ENCODE measurements around the gene HLA-G.

Gene HLA-G

DNA sequence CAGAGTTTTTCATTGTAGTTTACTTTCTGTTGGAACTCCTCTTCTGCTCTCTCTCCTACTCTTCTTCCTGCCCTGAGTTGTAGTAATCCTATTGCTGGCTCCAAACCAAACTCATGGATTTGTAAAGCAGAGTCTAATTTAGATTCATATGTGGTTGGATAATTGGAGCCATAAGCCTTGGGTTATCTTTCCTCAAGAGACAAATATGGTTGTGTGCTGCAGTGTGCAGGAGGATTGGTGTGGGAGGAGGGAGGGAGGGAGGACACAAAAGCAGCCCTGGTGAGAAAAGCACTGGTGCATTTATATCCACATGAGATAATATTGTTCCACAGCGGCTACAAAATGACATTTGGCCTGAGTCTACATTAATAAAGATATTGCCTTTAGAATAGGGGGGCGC, 4.2 kb downstream of the HLA-G start:
- no peaks in the 10 kb centered on the region for H3K9me3 ChIP-seq (ENCODE audit: control insufficient read depth in 1 of 2, low read length in 2 of 2)
- H3K27me3 ChIP-seq (ENCODE audit: control insufficient read depth in 1 of 2, insufficient read depth in 2 of 2, low read length in 2 of 2): peaks cover 34 to 42% of the 10 kb centered on the region in 2 donors
- no peak overlapping the region for H3K27ac ChIP-seq (ENCODE audit: low read depth, low read length)
- H3K9ac ChIP-seq (ENCODE audit: low read depth in 1 of 2, low read length in 2 of 2): no peak overlapping the region
- H3K4me1 ChIP-seq (ENCODE audit: control insufficient read depth in 1 of 2, insufficient read depth in 2 of 2, low read length in 2 of 2): no peaks in the 10 kb centered on the region
- H3K36me3 ChIP-seq (ENCODE audit: control insufficient read depth in 1 of 2, insufficient read depth in 2 of 2, low read length in 2 of 2): no peaks in the 10 kb centered on the region
- no peak overlapping the region for H3K4me3 ChIP-seq (ENCODE audit: low read depth in 1 of 2, low read length in 2 of 2)

DNA sequence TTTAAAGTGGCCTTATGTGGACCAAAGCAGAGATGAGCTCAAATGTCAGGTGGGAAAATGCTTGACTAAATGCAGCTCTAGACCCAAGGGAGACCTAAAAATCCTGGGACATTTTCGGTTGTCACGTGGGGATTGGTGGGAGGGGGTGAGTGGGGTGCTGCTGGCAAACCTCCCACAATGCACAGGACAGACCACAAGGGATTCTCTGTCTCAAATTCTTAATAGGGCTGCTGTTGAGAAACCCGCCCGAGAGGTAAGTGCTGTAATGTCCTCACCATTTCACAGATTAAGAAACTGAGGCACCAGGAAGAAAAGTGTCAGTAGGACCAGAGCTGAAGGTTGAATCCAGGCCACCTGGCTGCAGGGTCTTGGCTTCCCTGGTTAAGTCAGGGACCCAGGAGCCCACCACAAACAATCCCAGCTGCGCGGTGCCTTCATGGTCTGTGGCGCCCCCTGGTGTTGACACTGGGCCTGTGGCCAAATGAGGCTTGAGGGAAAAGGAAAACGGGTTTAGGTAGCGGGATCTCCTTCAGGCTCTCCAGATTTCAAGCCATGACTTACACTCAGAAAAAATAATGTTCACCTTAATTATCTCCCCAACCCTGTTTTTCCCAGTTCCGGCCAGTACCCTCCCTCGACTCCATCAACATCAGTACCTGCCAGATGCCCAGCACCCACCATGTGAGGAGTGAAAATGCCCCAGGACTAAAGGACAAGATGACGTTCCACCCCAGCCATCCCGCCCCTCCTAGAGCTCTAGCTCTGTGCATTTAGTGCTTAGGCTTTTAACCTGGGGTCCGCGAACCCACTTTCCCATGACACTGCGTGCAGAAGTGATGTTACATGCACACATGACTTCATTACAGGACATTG, 7.2 kb downstream of the HLA-G start:
- peaks cover 13 to 18% of the 10 kb centered on the region in 2 donors for H3K27me3 ChIP-seq (ENCODE audit: control insufficient read depth in 1 of 2, insufficient read depth in 2 of 2, low read length in 2 of 2)
- no peak overlapping the region for H3K4me3 ChIP-seq (ENCODE audit: low read depth in 1 of 2, low read length in 2 of 2)
- H3K36me3 ChIP-seq (ENCODE audit: control insufficient read depth in 1 of 2, insufficient read depth in 2 of 2, low read length in 2 of 2): no peaks in the 10 kb centered on the region
- no peak overlapping the region for H3K27ac ChIP-seq (ENCODE audit: low read depth, low read length)
- H3K9me3 ChIP-seq (ENCODE audit: control insufficient read depth in 1 of 2, low read length in 2 of 2): no peaks in the 10 kb centered on the region
- no peaks in the 10 kb centered on the region for H3K4me1 ChIP-seq (ENCODE audit: control insufficient read depth in 1 of 2, insufficient read depth in 2 of 2, low read length in 2 of 2)
- no peak overlapping the region for H3K9ac ChIP-seq (ENCODE audit: low read depth in 1 of 2, low read length in 2 of 2)

DNA sequence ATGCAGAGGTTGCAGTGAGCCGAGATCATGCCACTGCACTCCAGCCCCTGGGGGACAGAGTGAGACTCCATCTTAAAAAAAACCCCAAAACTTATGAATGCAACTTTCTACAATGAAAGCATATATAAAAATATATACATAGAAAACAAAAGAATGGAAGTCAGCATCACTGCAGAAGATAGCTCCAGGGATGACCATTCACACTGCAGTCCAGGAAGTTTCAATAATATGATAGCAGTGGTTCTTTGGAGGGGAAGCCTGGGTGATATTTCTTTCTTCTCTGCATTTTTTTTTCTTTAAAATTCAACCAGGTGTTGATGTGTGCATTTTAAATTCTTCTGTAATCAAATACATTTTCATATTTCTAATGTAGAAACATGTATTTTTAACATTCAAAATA, 12.3 kb downstream of the HLA-G start:
- Histone ChIP-seq H3K9me3 (ENCODE audit: control insufficient read depth in 1 of 2, low read length in 2 of 2) (no peaks in the 10 kb centered on the region), H3K4me1 (ENCODE audit: control insufficient read depth in 1 of 2, insufficient read depth in 2 of 2, low read length in 2 of 2) (no peaks in the 10 kb centered on the region), H3K27me3 (ENCODE audit: control insufficient read depth in 1 of 2, insufficient read depth in 2 of 2, low read length in 2 of 2) (peaks cover 12 to 13% of the 10 kb centered on the region in 2 donors), H3K9ac (ENCODE audit: low read depth in 1 of 2, low read length in 2 of 2) (no peak overlapping the region), H3K36me3 (ENCODE audit: control insufficient read depth in 1 of 2, insufficient read depth in 2 of 2, low read length in 2 of 2) (no peaks in the 10 kb centered on the region), H3K27ac (ENCODE audit: low read depth, low read length) (no peak overlapping the region), H3K4me3 (ENCODE audit: low read depth in 1 of 2, low read length in 2 of 2) (no peak overlapping the region)

DNA sequence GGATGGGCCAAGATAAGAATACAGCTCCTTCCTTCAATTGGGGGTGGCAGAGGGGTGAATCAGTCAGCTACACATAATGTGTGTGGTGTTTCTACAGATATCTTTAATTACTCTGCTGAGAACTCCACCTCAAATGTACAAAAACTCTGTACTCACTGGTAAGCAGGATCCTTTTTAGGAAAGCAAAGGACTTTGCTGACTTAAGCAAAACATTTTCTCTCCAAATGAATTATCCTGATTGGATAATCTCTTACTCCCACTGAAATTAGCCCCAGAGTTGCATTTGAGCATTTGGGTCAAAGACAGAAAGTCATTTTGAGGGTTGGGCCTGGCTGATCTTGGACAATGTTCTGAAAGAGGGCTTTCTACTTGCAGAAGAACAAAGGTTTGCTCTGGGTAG, 13.4 kb downstream of the HLA-G start:
- no peak overlapping the region for H3K27ac ChIP-seq (ENCODE audit: low read depth, low read length)
- H3K4me1 ChIP-seq (ENCODE audit: control insufficient read depth in 1 of 2, insufficient read depth in 2 of 2, low read length in 2 of 2): no peaks in the 10 kb centered on the region
- H3K27me3 ChIP-seq (ENCODE audit: control insufficient read depth in 1 of 2, insufficient read depth in 2 of 2, low read length in 2 of 2): peaks cover 3% of the 10 kb centered on the region in 2 donors
- no peaks in the 10 kb centered on the region for H3K9me3 ChIP-seq (ENCODE audit: control insufficient read depth in 1 of 2, low read length in 2 of 2)
- H3K9ac ChIP-seq (ENCODE audit: low read depth in 1 of 2, low read length in 2 of 2): no peak overlapping the region
- H3K36me3 ChIP-seq (ENCODE audit: control insufficient read depth in 1 of 2, insufficient read depth in 2 of 2, low read length in 2 of 2): no peaks in the 10 kb centered on the region
- no peak overlapping the region for H3K4me3 ChIP-seq (ENCODE audit: low read depth in 1 of 2, low read length in 2 of 2)

DNA sequence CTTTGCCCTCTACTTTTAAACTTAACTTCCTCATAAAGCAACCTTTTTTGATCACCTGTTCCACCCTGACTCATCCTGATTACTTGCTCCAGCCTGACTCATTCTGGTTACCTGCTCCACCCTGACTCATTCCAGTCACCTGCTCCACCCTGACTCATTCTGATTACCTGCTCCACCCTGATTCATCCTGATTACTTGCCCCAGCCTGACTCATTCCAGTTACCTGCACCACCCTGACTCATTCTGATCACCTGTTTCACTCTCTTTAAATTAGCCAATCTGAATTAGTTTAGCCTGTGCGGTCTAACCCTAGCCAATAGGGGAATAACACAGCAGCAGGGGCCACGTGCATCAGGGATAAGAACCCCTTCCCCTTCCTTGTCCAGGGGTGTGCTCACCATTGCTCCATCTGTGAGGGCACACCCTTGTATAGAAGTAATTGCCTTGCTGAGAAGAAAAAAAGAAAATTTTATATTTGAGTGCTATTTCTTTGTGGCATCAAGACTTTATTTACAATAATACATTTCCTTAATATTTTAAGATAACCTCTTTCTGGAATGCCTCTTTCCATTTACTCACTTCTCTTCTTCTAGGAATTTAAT, 17.9 kb downstream of the HLA-G start:
- no peak overlapping the region for H3K9ac ChIP-seq (ENCODE audit: low read depth in 1 of 2, low read length in 2 of 2)
- H3K4me3 ChIP-seq (ENCODE audit: low read depth in 1 of 2, low read length in 2 of 2): no peak overlapping the region
- H3K36me3 ChIP-seq (ENCODE audit: control insufficient read depth in 1 of 2, insufficient read depth in 2 of 2, low read length in 2 of 2): no peaks in the 10 kb centered on the region
- H3K27me3 ChIP-seq (ENCODE audit: control insufficient read depth in 1 of 2, insufficient read depth in 2 of 2, low read length in 2 of 2): peaks cover 13 to 18% of the 10 kb centered on the region in 2 donors
- H3K4me1 ChIP-seq (ENCODE audit: control insufficient read depth in 1 of 2, insufficient read depth in 2 of 2, low read length in 2 of 2): peaks cover 4 to 5% of the 10 kb centered on the region in 2 donors
- no peaks in the 10 kb centered on the region for H3K9me3 ChIP-seq (ENCODE audit: control insufficient read depth in 1 of 2, low read length in 2 of 2)
- H3K27ac ChIP-seq (ENCODE audit: low read depth, low read length): no peak overlapping the region

DNA sequence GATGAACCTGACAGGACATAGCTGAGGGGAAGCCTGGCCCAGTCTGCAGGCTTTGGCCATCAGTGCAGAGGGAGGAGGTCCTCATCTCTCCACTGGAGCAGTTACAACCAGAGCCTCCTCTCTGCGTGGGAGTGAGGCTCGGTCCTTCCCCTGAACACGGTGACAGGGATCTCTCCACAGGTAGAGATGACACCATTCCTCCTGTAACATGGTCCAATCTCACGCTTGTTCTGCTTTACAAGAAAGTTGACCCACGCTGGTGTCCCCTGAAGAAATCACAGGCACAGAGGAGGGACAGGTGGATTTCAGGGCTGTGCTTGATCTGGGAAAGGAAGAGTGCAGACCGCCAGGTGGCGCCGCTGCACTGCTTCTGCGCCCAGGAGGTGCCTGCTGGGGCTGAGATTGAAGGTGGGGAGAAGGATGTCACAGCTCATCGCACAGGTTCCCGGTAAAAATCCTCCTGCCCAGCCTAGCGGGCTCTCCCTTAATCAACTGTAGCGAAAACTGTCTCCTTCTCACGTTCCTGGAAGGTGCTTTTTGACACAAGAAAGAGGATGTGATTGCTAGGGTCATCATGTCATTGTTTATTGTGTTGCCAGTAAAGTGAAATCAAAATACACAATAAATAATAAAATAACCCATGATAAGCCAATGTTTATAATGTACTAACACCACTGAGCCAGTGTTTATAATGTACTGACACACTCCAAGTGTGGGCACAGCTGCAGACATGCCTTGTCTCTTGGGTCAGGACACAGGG, 20.4 kb downstream of the HLA-G start:
- peaks cover 13 to 22% of the 10 kb centered on the region in 2 donors for H3K27me3 ChIP-seq (ENCODE audit: control insufficient read depth in 1 of 2, insufficient read depth in 2 of 2, low read length in 2 of 2)
- H3K9ac ChIP-seq (ENCODE audit: low read depth in 1 of 2, low read length in 2 of 2): no peak overlapping the region
- H3K27ac ChIP-seq (ENCODE audit: low read depth, low read length): no peak overlapping the region
- no peaks in the 10 kb centered on the region for H3K9me3 ChIP-seq (ENCODE audit: control insufficient read depth in 1 of 2, low read length in 2 of 2)
- no peak overlapping the region for H3K4me3 ChIP-seq (ENCODE audit: low read depth in 1 of 2, low read length in 2 of 2)
- H3K4me1 ChIP-seq (ENCODE audit: control insufficient read depth in 1 of 2, insufficient read depth in 2 of 2, low read length in 2 of 2): peaks cover 4 to 5% of the 10 kb centered on the region in 2 donors
- no peaks in the 10 kb centered on the region for H3K36me3 ChIP-seq (ENCODE audit: control insufficient read depth in 1 of 2, insufficient read depth in 2 of 2, low read length in 2 of 2)

DNA sequence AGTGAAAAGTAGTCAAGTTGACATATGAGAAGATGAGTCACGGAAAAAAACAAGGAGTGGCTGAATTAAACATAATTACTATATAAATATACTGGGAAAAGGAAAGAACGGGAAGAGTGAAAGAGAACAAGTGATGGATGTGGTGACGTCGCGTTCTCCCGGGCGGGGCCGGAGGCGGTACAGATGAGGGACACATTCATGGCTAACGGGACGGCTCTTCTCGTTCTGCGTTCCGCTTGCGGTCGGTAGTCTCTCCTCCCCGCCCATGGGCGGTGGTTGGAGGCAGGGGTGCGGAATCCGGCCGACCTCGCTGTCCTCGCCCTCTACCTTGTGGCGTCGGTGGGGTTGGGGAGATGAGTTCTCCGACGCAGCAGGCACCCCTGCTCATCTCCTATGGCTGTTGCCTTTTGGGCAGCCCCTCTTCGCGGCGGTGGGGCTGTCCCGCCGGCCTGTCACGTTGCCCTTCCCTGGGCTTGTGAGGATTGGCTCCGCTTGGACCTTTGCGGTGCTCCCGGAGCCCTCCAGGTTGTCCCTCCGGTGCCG, 22.5 kb downstream of the HLA-G start:
- no peaks in the 10 kb centered on the region for H3K36me3 ChIP-seq (ENCODE audit: control insufficient read depth in 1 of 2, insufficient read depth in 2 of 2, low read length in 2 of 2)
- H3K4me3 ChIP-seq (ENCODE audit: low read depth in 1 of 2, low read length in 2 of 2): peak overlapping the region; percentile 38 to 61
- no peak overlapping the region for H3K9ac ChIP-seq (ENCODE audit: low read depth in 1 of 2, low read length in 2 of 2)
- H3K4me1 ChIP-seq (ENCODE audit: control insufficient read depth in 1 of 2, insufficient read depth in 2 of 2, low read length in 2 of 2): peaks cover 4 to 5% of the 10 kb centered on the region in 2 donors
- H3K27ac ChIP-seq (ENCODE audit: low read depth, low read length): no peak overlapping the region
- H3K9me3 ChIP-seq (ENCODE audit: control insufficient read depth in 1 of 2, low read length in 2 of 2): no peaks in the 10 kb centered on the region
- peaks cover 13 to 19% of the 10 kb centered on the region in 2 donors for H3K27me3 ChIP-seq (ENCODE audit: control insufficient read depth in 1 of 2, insufficient read depth in 2 of 2, low read length in 2 of 2)

DNA sequence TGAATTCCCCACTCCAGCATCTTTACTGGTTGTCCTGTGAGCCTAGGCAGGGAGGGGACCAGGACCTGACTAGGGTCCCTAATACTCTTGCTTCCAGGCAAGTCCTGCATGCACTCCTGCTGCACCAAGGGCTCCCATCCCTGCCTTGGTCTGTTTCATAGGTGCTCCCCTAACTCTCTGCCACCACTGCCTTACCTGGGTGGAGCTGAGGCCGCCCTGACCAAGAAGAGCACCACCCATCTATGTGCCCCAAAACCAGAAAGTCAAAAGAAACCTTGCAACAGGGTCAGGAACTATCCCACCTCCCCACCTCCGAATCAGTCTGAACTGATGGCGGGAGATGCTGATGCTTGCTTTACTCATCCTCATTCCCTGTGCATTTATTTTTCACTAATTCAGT, 23.6 kb downstream of the HLA-G start:
- H3K4me1 ChIP-seq (ENCODE audit: control insufficient read depth in 1 of 2, insufficient read depth in 2 of 2, low read length in 2 of 2): peaks cover 4 to 5% of the 10 kb centered on the region in 2 donors
- peaks cover 13 to 19% of the 10 kb centered on the region in 2 donors for H3K27me3 ChIP-seq (ENCODE audit: control insufficient read depth in 1 of 2, insufficient read depth in 2 of 2, low read length in 2 of 2)
- no peak overlapping the region for H3K9ac ChIP-seq (ENCODE audit: low read depth in 1 of 2, low read length in 2 of 2)
- H3K36me3 ChIP-seq (ENCODE audit: control insufficient read depth in 1 of 2, insufficient read depth in 2 of 2, low read length in 2 of 2): no peaks in the 10 kb centered on the region
- H3K4me3 ChIP-seq (ENCODE audit: low read depth in 1 of 2, low read length in 2 of 2): no peak overlapping the region
- no peak overlapping the region for H3K27ac ChIP-seq (ENCODE audit: low read depth, low read length)
- no peaks in the 10 kb centered on the region for H3K9me3 ChIP-seq (ENCODE audit: control insufficient read depth in 1 of 2, low read length in 2 of 2)

DNA sequence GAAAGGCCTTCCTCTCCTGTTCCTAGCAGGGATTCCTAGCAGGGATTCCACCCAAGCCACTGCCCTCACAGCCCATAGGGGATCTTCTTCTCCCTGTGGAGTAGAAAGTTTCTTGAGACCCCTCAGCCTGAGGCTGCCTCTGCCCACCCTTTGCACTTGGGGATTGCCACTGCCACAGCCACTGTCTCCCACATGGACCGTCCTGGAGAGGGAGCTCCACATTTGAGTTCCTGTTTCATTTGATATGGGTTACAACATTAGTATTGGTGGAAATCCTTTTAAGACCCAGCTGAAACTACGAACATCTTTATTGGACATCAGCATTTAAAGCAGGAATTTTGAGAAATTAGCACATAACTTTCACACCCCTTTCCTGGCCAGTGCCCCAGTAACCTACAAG, 25.6 kb downstream of the HLA-G start:
- no peaks in the 10 kb centered on the region for H3K36me3 ChIP-seq (ENCODE audit: control insufficient read depth in 1 of 2, insufficient read depth in 2 of 2, low read length in 2 of 2)
- H3K4me3 ChIP-seq (ENCODE audit: low read depth in 1 of 2, low read length in 2 of 2): no peak overlapping the region
- H3K4me1 ChIP-seq (ENCODE audit: control insufficient read depth in 1 of 2, insufficient read depth in 2 of 2, low read length in 2 of 2): peaks cover under 1 to 4% of the 10 kb centered on the region in 2 donors
- H3K27ac ChIP-seq (ENCODE audit: low read depth, low read length): no peak overlapping the region
- no peak overlapping the region for H3K9ac ChIP-seq (ENCODE audit: low read depth in 1 of 2, low read length in 2 of 2)
- no peaks in the 10 kb centered on the region for H3K9me3 ChIP-seq (ENCODE audit: control insufficient read depth in 1 of 2, low read length in 2 of 2)
- H3K27me3 ChIP-seq (ENCODE audit: control insufficient read depth in 1 of 2, insufficient read depth in 2 of 2, low read length in 2 of 2): peaks cover 9 to 17% of the 10 kb centered on the region in 2 donors

DNA sequence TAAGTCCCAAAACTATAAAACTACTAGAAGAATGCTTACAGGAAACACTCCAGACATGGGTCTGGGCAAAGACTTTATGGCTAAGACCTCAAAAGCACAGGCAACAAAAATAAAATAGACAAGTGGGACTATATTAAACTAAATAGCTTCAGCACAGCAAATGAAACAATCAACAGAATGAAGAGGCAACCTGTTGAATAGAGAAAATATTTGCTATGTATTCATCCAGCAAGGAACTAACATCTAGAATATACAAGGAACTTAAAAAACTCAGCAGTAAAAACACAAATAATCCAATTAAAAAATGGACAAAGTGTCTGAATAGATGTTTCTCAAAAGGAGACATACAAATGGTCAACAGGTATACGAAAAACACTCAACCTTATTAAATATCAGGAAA, 30.4 kb downstream of the HLA-G start:
- no peak overlapping the region for H3K27ac ChIP-seq (ENCODE audit: low read depth, low read length)
- H3K9me3 ChIP-seq (ENCODE audit: control insufficient read depth in 1 of 2, low read length in 2 of 2): no peaks in the 10 kb centered on the region
- no peak overlapping the region for H3K4me3 ChIP-seq (ENCODE audit: low read depth in 1 of 2, low read length in 2 of 2)
- no peak overlapping the region for H3K9ac ChIP-seq (ENCODE audit: low read depth in 1 of 2, low read length in 2 of 2)
- H3K36me3 ChIP-seq (ENCODE audit: control insufficient read depth in 1 of 2, insufficient read depth in 2 of 2, low read length in 2 of 2): no peaks in the 10 kb centered on the region
- H3K4me1 ChIP-seq (ENCODE audit: control insufficient read depth in 1 of 2, insufficient read depth in 2 of 2, low read length in 2 of 2): no peaks in the 10 kb centered on the region
- no peaks in the 10 kb centered on the region for H3K27me3 ChIP-seq (ENCODE audit: control insufficient read depth in 1 of 2, insufficient read depth in 2 of 2, low read length in 2 of 2)

All from duodenal mucosa (tissue), 2 donors.